Hematopoietic multipotent progenitor cell treated with erythropoietin and hydrocortisone succinate and interleukin-3 and kit ligand, for 15 days (in vitro differentiated cells): ENCODE data around the gene LAIR1.

Experiments
- DNase-seq: peaks from one replicate; pipeline ENCODE4 v3.0.0-alpha.2; 2015; ENCODE audit warnings: low spot score

LAIR1 gene

DNA sequence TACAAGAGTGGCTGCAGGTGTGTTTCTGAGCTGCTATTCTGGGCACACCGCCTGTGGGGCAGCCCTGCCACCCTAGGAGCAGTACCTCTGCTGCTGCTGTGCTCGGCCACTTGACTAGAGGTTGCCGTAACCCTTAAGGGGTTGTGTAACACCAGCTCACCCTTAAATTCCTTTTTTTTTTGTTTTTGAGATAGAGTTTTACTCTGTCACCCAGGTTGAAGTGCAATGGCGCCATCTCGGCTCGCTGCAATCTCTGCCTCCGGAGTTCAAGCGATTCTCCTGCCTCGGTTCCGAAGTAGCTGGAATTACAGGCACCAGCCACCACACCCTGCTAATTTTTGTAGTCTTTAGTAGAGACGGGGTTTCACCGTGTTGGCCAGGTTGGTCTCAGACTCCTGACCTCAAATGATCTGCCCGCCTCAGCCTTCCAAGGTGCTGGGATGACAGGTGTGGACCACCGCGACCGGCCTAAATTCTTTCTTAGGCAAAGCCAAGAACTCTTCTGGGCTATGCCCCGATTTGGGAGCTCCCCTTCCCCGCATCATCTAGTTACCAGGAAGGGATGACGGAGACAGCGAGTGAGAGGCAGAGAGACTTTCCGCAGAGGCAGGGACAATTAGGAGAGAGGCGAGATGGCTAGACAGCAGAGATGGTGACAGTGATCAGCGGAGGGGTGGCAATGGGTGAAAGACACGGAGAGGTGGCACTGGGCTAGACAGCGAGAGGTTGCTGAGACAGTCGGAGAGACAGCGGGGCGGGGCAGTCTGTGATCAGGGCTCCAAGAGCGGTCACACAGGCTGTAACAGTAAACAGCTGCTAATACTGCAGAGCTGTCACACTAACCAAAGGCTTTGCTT, 47.4 kb downstream of the LAIR1 start:
- DNase-seq: no peak

DNA sequence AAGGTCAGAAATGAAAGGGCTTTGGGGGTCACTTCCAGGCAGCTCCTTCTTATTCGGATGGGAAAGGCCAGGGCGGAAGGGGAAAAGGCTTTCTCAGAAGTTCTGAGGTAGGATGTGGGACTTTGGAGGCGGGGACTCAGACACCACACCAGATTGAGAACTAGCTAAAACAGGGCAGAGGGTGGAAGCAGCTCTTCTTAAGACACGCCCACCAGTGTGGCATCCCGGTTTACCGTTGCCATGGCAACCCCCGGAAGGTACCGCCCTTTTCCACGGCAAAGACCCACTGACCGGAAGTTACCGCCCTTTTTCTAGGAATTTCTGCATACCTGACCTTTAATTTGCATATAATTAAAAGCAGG, 48.0 kb downstream of the LAIR1 start:
- no peak for DNase-seq

DNA sequence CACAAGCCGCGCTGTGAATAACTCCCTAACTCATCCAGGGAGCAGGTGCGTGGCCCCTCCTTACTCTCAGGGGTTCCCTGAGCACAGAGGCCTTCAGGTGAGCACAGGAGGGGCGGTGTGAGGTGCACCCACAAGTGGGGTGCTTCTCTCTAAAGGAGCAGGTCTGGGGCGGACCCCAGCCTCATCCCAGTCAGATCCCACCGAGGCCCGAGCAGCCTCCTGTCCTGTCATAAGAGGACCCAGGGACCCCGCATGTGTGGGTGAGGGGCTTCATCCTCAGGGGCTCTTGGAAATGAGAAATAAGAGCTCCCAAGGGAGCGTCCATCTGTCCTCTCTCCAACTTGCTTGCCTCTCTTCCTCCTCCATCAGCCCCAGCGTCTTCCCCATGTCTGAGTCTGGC, 48.8 kb downstream of the LAIR1 start:
- no peak for DNase-seq

DNA sequence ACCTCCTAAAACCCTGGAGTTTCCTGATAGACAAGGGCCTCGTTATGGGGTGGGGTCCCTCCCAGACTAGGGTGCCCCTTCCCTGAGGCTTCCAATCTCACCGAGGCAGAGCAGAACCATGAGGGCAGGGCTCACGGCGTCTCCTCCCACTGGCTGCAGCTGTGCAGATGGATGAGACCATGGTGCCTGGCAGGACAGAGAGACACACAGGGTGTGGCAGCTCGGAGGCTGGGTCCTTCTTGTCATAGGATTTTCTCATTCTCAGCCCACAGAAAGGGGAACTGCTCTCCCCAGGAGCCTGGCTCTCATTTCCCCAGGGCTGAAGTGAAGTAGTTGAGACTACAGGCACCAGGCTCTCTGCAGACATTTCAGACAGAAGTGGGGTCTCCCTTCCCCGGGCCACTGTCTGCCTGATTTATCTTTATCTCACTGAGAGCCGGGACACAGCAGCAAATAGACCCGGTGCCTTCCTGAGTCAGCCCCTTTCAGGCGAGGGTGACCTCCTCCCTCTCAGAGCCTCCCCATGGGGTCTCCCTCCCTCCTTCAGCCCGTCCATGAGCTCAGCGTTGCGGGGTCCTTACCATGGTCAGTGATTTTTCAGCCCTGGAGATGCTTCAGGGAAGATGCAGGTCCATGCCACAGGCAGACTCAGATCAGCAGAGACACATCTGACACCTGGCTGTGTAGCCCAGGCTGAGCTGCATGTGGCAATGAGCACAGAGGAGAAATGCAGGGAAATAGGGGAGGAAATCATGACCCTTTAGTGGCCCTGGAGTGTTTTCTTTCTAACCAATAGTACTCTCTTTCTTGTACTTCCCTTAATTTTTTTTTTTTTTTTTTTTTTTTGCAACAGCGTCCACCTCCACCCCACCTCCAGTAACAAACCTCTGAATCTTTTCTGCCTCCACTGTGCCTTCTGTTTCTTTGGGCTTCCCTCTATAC, 52.0 kb downstream of the LAIR1 start, which contains the start of gene LILRA5:
TSS of gene LILRA5 (minus strand) at position 731 of the 942 bp plus-strand sequence. CDS start at position 584, 147 bp downstream.
- DNase-seq: no peak

DNA sequence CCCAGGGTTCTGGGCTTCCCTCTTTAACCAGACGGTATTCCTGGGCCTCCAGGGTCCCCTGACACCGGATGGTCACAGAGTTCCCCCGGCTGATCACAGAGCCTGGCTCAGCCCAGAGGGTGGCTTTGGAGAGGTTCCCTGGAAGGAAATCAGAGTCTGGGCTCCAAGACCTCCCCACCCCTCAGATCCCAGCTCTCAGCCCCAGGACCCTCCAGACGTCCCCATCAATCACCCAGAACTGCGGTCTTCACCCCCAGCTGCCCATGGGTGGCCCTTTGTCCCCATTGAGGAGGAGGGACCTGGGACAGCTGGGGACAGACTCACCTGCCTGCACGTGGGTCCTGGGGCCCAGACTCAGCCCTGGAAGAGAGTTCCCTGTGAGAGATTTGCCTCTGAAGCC, 52.7 kb downstream of the LAIR1 start:
- DNase-seq: no peak

DNA sequence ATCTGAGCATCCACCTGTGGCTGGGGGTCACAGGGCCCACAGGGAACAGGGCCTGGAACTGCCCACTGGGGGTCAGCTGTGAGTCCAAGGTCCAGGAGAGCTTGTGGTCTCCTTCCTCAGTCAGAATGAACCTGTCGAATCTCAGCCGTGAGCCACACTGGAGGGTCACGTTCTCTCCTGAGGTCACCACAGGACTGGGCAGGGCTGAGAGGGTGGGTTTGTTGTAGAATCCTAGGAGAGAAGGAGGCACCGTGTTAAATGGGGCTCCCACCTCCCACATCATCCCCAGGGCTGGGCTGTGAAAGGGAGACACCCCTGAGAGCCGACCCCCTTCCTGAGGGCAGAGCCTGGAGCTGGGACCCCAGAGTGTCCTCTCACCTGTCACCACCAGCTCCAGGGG, 53.2 kb downstream of the LAIR1 start:
- DNase-seq: no peak

DNA sequence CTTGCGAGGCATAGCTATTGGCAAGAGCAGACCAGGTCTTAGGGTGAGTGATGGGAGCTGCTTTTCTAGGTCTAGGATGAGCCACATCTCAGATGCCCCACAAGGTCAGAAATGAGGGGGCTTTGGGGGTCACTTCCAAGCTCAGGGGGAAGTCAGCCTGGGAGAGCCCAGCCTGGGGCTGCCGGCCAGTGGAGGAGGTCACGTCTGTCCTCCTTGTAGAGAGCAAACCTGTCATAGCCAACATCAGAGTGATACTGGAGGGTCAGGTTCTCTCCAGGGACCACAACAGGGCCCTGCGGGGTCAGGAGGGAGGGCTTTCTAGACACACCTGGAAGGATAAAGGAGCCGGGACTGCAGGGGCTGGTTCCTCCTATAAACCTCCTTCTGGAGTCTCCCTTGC, 54.2 kb downstream of the LAIR1 start:
- DNase-seq: no peak

DNA sequence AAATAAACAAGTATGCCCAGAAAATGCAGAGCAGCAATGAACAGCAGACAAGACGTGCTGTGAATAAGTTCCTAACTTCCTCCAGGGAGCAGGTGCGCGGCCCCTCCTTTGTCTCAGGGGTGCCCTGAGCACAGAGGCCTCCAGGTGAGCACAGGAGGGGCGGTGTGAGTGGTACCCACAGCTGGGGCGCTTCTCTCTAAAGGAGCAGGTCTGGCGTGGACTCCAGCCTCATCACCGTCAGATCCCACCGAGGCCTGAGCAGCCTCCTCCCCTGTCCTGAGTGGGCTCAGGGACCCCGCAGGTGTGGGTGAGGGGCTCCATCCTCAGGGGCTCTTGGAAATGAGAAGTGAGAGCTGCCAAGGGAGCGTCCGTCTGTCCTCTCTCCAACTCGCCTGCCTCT, 54.9 kb downstream of the LAIR1 start:
- no peak for DNase-seq

DNA sequence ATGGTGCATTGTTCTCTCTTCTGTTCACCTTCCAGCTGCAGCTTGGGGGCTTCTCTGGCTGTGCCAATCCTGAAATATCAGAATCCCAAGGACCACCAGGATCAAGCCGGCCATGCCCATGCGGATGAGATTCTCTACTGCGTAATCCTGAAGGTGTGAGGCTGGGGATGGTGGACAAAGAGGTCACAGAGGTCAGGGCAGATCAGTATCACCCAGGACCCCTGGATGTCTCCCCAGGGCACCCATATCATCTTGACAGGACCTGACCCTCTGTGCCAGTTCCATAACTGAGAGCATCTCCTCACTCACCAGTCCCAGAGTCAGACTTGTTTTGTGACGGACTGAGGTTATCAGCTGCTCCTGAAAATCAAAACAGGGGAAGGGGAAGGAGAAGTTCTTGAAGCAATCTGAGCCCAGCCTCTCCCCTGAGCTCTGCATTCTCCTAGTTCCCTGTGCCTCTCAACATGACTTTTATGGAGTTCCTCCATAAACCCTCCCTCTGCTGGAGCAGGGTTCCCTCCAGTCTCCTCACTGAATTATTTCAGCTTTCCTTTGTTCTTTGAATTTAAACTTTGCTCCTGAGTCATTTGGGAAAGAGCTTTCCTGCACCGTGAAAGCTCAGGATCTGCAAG, 57.2 kb downstream of the LAIR1 start:
- no peak for DNase-seq

DNA sequence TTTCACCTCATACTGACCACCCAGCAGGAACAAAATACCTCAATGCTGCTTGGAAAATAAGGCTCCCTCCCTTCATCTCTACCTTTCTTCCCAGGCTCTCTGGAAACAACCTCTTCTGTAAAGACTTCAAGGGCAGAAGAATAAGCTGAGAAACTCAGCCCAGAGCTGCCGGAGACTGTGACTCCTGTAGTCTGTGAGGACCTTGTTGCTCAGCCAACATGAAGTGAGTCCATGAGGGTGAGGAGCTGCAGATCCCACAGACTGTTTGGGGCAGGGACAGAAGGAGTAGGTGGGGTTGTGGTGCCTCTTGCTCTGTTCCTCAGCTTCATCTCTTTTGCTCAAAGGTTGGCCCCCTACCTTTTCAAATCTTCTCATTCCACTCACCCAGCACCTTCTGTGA, 59.6 kb downstream of the LAIR1 start:
- no peak for DNase-seq

DNA sequence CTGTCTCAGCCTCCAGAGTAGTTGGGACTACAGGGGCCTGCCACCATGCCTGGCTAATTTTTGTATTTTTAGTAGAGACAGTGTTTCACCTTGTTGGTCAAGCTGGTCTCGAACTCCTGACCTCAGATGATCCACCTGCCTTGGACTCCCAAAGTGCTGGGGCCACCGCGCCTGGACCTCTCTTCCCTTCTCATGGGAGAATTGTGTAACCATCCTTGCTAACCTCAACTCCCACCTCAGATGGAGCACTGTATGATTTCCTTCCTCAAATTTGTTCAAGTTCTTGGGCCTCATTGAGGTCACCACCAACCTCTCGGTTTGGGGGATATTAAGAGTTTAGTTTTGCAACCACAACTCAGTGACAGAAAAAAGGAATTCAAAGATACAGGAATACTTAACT, 62.5 kb downstream of the LAIR1 start:
- DNase-seq: no peak
